Measurements from ENCODE around the gene CENPM.

- TF ChIP-seq CTCF (IDR thresholded peaks at IDR 0.05; ENCODE audit: borderline replicate concordance, extremely low read depth, low read length, poor library complexity, severe bottlenecking) (no peak), EZH2 (IDR thresholded peaks at IDR 0.05; ENCODE audit: borderline replicate concordance, low read depth, low read length, severe bottlenecking) (no peak)
Measured at GRCh38 chr22:41899110-41899509, 47.8 kb downstream of the CENPM start.
